ENCODE data around the gene NHSL1. TPM values are rescaled to one million over a fixed set of nuclear protein-coding genes. Genes with fewer than 3 reads are reported as not detected.

The NHSL1 gene, protein sequence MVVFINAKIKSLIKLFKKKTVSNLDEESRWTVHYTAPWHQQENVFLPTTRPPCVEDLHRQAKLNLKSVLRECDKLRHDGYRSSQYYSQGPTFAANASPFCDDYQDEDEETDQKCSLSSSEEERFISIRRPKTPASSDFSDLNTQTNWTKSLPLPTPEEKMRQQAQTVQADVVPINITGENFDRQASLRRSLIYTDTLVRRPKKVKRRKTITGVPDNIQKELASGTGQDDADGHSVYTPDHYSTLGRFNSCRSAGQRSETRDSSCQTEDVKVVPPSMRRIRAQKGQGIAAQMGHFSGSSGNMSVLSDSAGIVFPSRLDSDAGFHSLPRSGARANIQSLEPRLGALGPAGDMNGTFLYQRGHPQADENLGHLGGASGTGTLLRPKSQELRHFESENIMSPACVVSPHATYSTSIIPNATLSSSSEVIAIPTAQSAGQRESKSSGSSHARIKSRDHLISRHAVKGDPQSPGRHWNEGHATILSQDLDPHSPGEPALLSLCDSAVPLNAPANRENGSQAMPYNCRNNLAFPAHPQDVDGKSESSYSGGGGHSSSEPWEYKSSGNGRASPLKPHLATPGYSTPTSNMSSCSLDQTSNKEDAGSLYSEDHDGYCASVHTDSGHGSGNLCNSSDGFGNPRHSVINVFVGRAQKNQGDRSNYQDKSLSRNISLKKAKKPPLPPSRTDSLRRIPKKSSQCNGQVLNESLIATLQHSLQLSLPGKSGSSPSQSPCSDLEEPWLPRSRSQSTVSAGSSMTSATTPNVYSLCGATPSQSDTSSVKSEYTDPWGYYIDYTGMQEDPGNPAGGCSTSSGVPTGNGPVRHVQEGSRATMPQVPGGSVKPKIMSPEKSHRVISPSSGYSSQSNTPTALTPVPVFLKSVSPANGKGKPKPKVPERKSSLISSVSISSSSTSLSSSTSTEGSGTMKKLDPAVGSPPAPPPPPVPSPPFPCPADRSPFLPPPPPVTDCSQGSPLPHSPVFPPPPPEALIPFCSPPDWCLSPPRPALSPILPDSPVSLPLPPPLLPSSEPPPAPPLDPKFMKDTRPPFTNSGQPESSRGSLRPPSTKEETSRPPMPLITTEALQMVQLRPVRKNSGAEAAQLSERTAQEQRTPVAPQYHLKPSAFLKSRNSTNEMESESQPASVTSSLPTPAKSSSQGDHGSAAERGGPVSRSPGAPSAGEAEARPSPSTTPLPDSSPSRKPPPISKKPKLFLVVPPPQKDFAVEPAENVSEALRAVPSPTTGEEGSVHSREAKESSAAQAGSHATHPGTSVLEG (N-terminal part only)
- 15.4 and 28.7 TPM in 2 replicates for total RNA-seq

DNA sequence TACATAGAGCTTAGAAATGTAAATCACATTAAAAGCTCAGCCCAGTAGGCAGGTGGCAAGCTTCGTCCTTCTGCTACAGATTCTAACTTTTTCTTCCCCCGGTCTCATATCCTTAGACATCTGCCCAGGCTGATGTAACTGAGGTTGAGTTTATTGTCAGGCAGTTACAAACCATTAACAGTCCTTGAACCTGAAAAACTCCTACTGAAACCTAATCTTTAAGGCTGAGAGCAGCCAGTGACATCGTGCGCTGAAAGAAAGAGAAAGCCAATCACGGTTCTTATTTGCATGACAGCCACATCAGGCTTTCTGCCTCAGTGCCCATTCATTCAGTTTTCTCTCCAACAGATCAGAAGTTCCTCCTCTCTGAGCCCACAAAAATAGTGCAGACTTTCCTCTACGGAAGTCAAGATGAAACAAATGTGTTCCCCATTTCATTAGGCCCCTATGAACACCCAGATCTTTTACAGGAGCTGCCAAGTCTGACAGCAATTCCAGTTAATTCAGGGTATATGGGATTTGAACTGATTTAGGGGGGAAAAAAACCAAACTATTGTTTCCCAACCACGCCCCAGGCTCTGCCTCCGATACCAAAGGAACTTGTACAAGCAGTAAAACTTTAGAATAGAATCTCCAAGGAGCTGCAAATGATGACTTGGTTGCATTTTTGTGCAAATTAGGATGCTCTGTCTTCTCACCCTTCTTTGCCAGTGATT, at the start of gene NHSL1:
TSS of gene NHSL1 (minus strand) at position 192 of the 716 bp plus-strand sequence. CDS start 204 bp downstream, outside the sequence.
- no peak for DNase-seq (ENCODE audit: low read depth, low spot score)

- DNase-seq (ENCODE audit: low read depth, low spot score), result peak; percentile 83
Measured at GRCh38 chr6:138546733-138547185, 47.5 kb upstream of the NHSL1 start.

- DNase-seq (ENCODE audit: low read depth, low spot score), result peak; percentile 54
Measured at GRCh38 chr6:138545621-138545980, 46.3 kb upstream of the NHSL1 start.

GRCh38 chr6:138544501-138544900, 45.2 kb upstream of the NHSL1 start:
- DNase-seq (ENCODE audit: low read depth, low spot score), result no peak

GRCh38 chr6:138543657-138544056, 44.4 kb upstream of the NHSL1 start:
- no peak for DNase-seq (ENCODE audit: low read depth, low spot score)

- no peak for DNase-seq (ENCODE audit: low read depth, low spot score)
Measured at GRCh38 chr6:138541823-138542481, 42.7 kb upstream of the NHSL1 start.

DNA sequence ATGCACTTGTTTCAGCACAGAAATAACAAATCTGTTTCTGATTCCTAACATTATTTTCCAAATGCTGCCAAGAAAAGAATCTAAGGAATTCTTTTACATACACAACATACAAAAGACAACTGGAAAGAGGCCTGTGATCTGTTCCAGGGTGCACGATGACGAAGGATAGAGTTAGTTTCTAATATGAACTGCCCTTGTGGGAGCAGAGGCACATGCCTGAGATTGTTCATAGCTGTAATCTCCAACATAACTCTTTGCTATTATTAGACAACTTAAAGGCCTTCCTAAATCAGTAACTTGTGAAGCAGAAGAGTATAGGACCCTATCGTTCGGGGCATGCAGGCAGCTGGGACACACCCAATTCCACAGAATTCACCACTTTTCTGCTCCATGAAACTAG, 41.2 kb upstream of the NHSL1 start:
- DNase-seq (ENCODE audit: low read depth, low spot score), result no peak

GRCh38 chr6:138539876-138540275, 40.6 kb upstream of the NHSL1 start:
- DNase-seq (ENCODE audit: low read depth, low spot score), result no peak

DNA sequence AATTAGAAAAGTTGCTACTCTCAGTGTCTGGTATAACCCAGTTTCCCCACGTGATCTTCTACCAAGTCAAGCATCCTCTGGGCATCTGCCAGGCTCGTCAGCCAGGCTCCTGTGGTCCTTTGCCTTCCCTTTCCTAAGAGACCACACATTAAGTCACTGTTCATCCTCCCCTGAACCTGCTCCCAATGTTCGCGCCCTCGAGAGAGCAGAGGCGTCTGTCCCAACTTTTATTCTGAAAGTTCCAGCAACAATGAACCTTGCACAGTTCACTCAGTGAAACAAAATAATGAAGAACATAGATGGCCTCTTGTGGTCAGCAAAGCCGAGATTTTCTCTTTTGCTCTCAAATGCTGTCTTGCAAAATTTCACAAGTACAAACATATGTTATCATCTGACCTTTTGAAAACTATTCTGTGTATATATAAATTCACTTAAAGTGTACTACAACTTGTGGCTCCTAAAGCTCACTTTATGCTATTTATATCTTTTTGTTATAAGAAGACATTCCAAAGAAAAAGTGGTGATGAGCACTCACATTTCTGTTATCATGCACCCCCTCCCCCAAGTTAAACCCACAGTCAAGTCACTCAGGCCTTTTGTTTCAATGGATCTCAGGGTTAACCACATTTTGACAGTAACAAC, 39.2 kb upstream of the NHSL1 start:
- no peak for DNase-seq (ENCODE audit: low read depth, low spot score)

- no peak for DNase-seq (ENCODE audit: low read depth, low spot score)
Measured at GRCh38 chr6:138537106-138537505, 37.8 kb upstream of the NHSL1 start.

DNA sequence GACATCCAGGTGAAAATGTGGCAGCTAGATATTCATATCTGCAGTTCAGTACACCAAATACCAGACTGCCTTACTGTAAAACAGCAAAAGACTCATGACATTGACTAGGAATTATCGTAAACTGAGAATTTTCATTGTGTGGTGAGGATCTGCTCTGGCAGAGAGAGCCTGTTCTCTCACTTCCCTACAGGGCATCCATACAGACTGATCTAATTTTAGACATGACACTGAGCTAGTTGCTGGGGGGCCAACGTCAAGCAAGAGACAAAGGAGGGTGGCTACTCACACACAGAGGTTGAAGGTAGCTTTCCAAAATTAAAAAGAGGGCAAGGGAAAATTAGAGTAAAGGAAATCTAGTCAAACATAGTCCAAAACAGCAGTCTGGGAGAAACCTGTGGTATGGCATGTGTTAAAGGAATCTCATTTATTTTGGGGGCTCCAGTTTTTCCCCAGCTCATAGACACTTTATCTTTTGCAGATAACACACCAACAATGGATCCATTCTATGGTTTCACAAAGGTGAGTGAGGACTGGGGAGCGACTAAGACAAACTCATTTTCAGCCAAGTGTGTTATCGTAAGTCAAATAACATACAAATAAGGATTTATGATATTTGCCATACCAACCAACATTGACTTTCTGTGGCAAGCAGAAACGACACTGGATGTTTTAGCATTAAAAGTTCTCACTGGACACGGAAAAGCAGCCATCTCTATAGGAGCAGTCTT, 36.6 kb upstream of the NHSL1 start:
- no peak for DNase-seq (ENCODE audit: low read depth, low spot score)

DNA sequence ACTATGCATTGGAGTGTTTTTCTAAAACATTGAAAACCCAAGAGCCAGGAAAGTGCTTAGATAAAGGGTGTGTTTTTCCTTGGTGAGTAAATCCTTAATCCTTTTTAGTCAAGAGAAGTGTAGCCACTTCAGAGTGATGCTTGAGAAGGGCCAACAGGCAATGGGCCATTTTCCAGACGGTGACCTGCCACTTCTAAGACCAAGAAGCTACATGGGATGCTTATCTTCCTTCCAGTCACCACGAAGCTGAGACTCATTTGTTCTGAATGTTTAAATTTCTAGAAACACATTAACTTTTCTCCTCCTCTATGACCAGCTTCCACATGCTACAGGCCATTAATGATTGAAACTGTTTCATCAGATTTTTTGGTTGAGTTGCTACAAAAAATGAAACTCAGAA, 34.4 kb upstream of the NHSL1 start:
- DNase-seq (ENCODE audit: low read depth, low spot score), result no peak

DNA sequence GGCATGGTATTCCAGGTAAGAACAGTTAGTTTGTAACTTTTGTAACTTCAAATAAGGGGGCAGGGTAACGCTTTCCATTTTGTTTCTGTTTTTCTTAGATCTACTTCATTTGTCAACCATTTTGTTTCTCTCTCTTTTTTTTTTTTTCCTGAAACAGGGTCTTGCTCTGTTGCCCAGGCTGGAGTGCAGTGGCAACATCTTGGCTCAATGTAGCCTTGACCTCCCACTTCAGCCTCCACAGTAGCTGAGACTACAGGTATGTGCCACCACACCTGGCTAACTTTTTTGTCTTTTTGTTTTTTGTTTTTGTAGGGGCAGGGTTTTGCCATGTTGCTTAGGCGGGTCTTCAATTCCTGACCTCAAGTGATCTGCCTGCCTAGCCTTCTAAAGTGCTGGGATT, 32.1 kb upstream of the NHSL1 start:
- DNase-seq (ENCODE audit: low read depth, low spot score), result no peak

GRCh38 chr6:138529478-138529877, 30.2 kb upstream of the NHSL1 start:
- DNase-seq (ENCODE audit: low read depth, low spot score), result no peak

DNA sequence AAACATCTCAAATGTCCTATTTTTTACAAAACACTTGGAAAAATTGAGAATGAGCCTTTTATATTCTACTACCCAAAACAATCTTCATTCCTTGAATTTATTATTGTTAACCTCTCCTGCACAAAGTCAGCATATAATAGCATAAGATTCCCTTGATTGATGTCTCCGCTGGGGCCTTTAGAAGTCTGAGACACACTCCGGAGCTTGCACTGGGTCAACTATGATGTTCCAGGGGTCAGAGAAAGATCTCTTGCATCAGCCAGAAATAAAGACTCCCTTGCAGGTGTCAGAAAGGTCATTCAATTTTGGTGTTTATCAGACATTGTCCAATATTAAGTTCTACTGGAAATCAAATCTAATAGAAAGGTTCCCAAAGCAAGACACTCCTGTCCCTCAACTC, 29.7 kb upstream of the NHSL1 start:
- no peak for DNase-seq (ENCODE audit: low read depth, low spot score)

GRCh38 chr6:138528137-138528536, 28.8 kb upstream of the NHSL1 start:
- no peak for DNase-seq (ENCODE audit: low read depth, low spot score)

DNA sequence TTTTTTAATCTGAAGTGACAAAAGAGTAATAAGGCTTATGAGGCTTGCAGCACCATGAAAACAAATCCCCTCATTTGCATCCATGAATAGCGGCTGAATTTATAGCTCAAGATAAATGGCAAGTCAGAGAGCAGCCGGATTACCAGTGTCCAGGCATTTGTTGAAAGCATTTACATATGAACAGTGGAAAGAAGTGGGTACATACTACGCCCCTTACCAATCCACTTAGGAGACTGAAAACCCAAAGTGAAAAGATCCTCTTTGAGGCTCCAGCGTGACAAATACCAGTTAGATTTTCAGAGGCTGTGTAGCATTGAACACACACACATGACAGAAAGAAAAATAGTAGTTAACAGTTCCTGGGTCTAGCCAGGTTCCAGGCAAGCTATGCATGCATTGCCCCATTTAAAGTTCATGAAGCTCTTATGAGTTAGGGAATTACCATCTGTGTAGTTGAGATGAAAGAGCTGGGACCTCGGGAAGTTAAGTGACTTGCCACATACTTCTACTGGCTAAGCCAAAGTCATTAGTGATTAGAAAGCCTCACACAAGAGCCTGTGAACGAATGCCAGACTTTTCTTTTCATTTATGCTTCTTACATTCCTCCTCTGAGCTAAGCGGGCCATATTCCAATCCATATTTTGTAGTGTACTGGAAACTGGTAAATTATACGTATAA, 28.3 kb upstream of the NHSL1 start:
- no peak for DNase-seq (ENCODE audit: low read depth, low spot score)

- no peak for DNase-seq (ENCODE audit: low read depth, low spot score)
Measured at GRCh38 chr6:138526822-138527235, 27.5 kb upstream of the NHSL1 start.

DNA sequence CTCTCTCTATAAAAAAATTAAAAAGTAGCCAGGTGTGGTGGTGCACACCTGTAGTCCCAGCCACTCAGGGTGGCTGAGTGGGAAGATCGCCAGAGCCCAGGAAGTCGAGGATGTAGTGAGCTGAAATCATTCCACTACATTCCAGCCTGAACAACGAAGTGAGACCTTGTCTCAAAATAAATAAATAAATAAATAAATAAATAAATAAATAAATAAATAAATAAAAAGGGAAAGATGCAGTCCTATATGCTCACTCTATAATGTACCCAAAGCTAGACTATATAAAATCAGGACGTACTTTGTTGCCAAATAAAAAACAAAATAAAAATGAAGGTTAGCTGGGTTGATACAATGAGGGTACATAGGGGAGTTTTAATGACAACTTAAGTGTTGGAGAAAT, 26.1 kb upstream of the NHSL1 start:
- no peak for DNase-seq (ENCODE audit: low read depth, low spot score)

Measured in pulmonary artery endothelial cell (primary cell).